HG03378 (cell line): ENCODE measurements around the gene SLC35A4.

Experiments used
- ATAC-seq: cut with Tn5 transposase; IDR thresholded peaks from one replicate; pipeline ENCODE4 v1.9.1; 2021; ENCODE audit warnings: mild to moderate bottlenecking, moderate library complexity; ENCODE audit not compliant: unreplicated experiment

SLC35A4 gene

GRCh38 chr5:140564196-140565023, at the start of gene SLC35A4, which contains the start of gene APBB3:
TSS of gene SLC35A4 (plus strand) at chr5:140564828. CDS start at chr5:140567170, 2,342 bp downstream.
TSS of gene APBB3 (minus strand) at chr5:140564598. CDS start at chr5:140564245, 353 bp downstream.
- ATAC-seq = peak; percentile 88

DNA sequence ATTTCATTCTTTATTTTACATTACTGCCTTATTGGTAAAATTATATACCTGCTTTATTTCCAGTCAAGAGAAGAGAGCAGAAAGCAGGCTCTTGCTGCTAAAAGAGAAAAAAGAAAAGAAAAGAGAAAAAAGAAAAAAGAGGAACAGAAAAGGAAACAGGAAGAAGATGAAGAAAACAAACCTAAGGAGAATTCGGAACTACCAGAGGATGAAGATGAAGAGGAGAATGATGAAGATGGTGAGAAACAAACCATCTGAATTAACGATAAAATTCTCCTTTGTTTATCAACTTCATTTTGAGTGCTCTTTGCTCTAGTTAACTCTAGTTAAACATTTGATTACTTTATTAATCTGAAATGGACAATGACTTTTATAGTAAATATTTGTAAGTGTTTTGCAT, 40.6 kb upstream of the SLC35A4 start:
- no peak for ATAC-seq

DNA sequence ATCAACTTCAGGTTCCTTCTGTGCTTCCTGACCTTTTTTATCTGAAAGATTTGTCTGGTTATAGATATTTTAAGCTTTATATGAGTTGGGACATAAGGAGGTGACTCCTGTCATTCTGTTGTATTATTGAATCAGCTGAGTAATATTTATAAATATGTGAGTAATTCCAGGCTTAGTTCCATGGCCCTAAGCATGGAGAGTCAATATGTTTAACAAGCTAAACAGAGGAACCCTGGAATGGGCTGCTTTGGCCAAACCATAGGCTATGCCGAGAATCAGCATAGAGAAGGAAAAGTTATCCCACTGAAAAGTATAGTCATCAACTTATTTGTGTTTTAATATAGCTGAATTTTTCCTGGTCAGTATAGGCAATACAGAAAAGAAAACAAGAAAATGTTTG, 24.4 kb upstream of the SLC35A4 start:
- no peak for ATAC-seq

DNA sequence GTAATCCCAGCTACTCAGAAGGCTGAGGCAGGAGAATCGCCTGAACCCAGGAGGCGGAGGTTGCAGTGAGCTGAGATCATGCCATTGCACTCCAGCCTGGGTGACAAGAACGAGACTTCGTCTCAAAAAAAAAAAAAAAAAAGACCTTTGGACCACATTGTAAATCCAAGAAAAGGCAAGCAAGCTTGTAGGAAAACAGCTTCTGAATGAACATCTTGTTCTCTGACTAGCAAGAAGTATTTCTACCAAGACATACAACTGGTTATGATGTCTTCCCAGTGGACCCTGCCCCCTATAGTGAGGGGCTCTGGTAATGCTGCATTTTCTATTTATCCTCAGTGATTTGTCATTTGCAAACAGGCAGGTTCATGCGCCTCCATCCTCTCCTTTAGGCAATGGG, 21.7 kb upstream of the SLC35A4 start:
- ATAC-seq = no peak

GRCh38 chr5:140544986-140545385, 19.6 kb upstream of the SLC35A4 start:
- no peak for ATAC-seq

GRCh38 chr5:140545606-140546005, 19.0 kb upstream of the SLC35A4 start:
- no peak for ATAC-seq

GRCh38 chr5:140546851-140547507, 17.6 kb upstream of the SLC35A4 start:
- peak; percentile 15 for ATAC-seq

DNA sequence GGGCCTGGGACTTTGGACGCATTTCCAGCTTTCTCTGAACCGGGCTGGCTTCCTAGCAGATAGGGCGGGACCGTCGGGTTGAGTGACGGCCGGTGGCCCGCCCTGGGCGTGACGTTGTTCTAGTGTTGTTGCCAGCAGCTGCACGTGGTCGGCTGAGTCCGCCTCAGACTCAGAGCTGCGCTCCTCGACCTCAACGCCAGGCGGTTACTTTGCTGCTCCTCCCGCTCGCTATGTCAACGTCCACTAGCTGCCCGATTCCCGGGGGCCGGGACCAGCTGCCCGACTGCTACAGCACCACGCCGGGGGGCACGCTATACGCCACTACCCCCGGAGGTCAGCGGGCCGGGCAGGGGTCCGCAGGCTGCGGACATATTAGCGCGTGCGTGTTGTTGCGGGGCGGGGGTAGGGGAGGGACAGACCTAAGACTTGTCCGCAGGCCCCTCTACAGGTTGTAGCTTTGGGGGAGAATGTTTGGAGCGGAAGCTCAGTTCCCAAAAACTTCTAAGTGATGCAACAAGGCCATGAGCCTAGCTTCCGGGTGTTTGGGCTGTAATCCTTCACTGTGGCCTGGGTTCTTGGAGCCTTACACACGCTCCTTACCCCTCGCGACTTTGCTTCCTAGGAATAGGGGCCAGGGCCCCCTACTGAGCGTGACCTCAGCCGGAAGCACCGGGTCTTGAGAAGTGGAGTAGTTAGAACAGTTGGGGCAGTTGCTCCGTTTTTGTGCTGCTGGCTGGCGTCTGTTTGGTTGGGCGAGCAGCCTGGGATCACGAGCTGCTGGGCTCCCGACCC, 16.9 kb upstream of the SLC35A4 start, which contains the start of gene EIF4EBP3:
EIF4EBP3 (plus strand) TSS at position 155 of the 792 bp plus-strand sequence; CDS start at position 231, 76 bp downstream.
- ATAC-seq = peak; percentile 97

GRCh38 chr5:140548300-140548688, 16.3 kb upstream of the SLC35A4 start:
- no peak for ATAC-seq

DNA sequence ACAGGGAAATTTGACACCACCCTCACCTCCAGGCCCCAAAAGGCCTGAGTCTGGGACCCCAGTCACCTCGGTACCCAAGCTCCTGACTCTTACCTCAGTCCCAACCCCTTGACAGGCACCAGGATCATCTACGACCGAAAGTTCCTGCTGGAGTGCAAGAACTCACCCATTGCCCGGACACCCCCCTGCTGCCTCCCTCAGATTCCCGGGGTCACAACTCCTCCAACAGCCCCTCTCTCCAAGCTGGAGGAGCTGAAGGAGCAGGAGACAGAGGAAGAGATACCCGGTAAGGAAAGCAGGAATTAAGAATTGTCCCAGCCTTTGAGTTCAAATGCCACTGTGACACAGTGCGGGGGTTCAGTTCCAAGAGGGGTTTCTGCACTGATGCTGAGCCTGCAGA, 15.8 kb upstream of the SLC35A4 start:
- ATAC-seq = no peak

GRCh38 chr5:140549237-140550144, 15.1 kb upstream of the SLC35A4 start:
- no peak for ATAC-seq

DNA sequence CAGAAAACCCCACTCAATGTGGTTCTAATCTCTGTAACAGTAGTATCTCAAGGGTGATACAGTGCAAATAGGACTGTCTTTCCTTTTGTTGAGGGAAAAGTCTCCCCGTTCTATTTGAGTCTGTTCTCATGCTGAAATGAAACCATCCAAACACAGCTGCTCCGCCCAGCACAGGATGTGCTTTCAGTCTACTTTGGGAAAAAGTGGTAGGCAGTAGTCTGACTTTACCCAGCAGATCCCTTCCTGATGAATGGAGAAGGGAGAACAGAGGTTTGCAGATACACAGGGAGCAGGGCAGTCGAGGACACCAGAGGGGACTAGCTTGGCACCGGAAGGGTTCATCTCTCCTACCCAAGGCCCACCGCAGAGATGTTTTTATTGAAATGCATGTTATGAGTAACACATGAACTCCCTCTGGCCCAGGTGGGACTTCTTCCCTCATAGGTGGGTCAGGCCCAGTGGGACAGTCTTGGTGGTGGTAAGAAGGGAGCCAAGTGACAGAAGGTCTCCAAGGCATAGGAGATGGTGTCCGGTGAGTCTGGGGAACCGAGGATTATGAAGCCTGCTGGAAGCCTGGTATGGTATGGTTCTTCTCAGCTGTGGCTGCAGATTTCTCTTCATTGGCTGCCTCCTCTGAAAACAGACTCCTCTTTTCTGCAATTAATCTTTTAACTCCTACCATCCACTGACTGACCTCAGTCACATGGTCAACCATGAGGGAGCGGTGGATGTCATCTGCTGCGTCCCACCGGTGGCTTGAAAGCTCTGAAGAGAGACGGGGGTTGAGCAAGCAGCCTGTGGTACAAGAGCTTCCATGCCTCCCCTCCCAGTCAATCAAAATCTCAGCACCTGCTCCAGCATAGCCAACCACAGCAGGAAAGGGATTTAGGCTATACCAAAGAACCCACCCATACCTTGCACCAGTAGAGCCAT, 14.2 kb upstream of the SLC35A4 start:
- ATAC-seq = no peak

GRCh38 chr5:140551872-140552271, 12.8 kb upstream of the SLC35A4 start:
- ATAC-seq = no peak

- no peak for ATAC-seq
Measured at GRCh38 chr5:140553657-140554056, 11.0 kb upstream of the SLC35A4 start.

GRCh38 chr5:140554454-140554853, 10.2 kb upstream of the SLC35A4 start:
- ATAC-seq = no peak

DNA sequence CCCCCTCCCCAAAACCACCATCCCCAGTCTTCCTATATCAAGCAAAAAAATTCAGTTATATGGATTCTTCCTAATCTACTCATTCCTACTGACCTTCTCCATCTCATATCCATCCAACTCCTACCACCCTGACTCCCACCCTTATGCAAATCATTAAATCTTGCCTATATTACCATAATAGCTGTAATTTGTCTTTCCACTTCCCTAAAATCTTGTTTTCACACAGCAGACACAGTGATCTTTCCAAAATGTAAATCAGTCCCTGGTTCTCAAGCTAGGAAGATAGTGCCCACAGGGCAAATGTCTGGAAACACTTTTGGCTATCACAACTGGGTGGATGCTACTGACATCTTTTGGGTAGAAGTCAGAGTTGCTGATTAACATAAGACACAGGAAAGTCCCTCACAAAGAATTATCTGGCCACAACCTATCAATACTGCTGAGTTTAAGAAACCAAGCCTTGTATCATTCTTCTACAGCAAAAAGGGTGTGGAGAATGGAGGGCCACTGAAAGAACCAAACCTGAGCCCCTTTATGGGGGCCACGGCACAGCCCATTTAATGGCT, 8.8 kb upstream of the SLC35A4 start:
- peak; percentile 27 for ATAC-seq

GRCh38 chr5:140556438-140556837, 8.2 kb upstream of the SLC35A4 start:
- no peak for ATAC-seq

GRCh38 chr5:140557136-140557805, 7.4 kb upstream of the SLC35A4 start, which contains the start of gene SRA1:
TSS of gene SRA1 (minus strand) at chr5:140557473. CDS start at chr5:140557452, 21 bp downstream.
- peak; percentile 87 for ATAC-seq
